ENCODE data around the gene TBC1D9. TPM values are rescaled to one million over a fixed set of nuclear protein-coding genes. Genes with fewer than 3 reads are reported as not detected.

TBC1D9 gene
- total RNA-seq, 1 donor from 2014 or later = 34.1 TPM

GRCh38 chr4:140690093-140690492 lies 66.1 kb downstream of the TBC1D9 start:
- Mint-ChIP-seq H3K27ac (no peak overlapping the region), H3K4me1 (ENCODE audit: unreplicated experiment) (peaks cover 25% of the 10 kb centered on the region), H3K9me3 (no peaks in the 10 kb centered on the region), H3K36me3 (peaks cover 14% of the 10 kb centered on the region), H3K4me3 (no peak overlapping the region), H3K27me3 (no peaks in the 10 kb centered on the region)
- TF ChIP-seq CTCF (conservative IDR thresholded peaks at IDR 0.05) = no peak
- no peak for DNase-seq (ENCODE audit: extremely low spot score, unreplicated experiment)

GRCh38 chr4:140689623-140690022 lies 66.6 kb downstream of the TBC1D9 start:
- H3K36me3 Mint-ChIP-seq = peaks cover 18% of the 10 kb centered on the region
- no peak for DNase-seq (ENCODE audit: extremely low spot score, unreplicated experiment)
- H3K27me3 Mint-ChIP-seq = no peaks in the 10 kb centered on the region
- TF ChIP-seq CTCF (conservative IDR thresholded peaks at IDR 0.05) = no peak
- no peak overlapping the region for H3K4me3 Mint-ChIP-seq
- no peak overlapping the region for H3K27ac Mint-ChIP-seq
- peaks cover 25% of the 10 kb centered on the region for H3K4me1 Mint-ChIP-seq (ENCODE audit: unreplicated experiment)
- H3K9me3 Mint-ChIP-seq = no peaks in the 10 kb centered on the region

- DNase-seq (ENCODE audit: extremely low spot score, unreplicated experiment) = no peak
- H3K4me1 Mint-ChIP-seq (ENCODE audit: unreplicated experiment) = peaks cover 25% of the 10 kb centered on the region
- H3K36me3 Mint-ChIP-seq = peaks cover 18% of the 10 kb centered on the region
- no peak overlapping the region for H3K27ac Mint-ChIP-seq
- no peaks in the 10 kb centered on the region for H3K27me3 Mint-ChIP-seq
- no peak overlapping the region for H3K4me3 Mint-ChIP-seq
- no peaks in the 10 kb centered on the region for H3K9me3 Mint-ChIP-seq
- no peak for TF ChIP-seq CTCF (conservative IDR thresholded peaks at IDR 0.05)
Observed at GRCh38 chr4:140688711-140689598, 67.2 kb downstream of the TBC1D9 start.

- TF ChIP-seq CTCF (conservative IDR thresholded peaks at IDR 0.05) = no peak
- DNase-seq (ENCODE audit: extremely low spot score, unreplicated experiment) = no peak
- H3K36me3 Mint-ChIP-seq = peaks cover 25% of the 10 kb centered on the region
- peaks cover 20% of the 10 kb centered on the region for H3K4me1 Mint-ChIP-seq (ENCODE audit: unreplicated experiment)
- no peaks in the 10 kb centered on the region for H3K27me3 Mint-ChIP-seq
- no peaks in the 10 kb centered on the region for H3K9me3 Mint-ChIP-seq
- H3K4me3 Mint-ChIP-seq = no peak overlapping the region
- no peak overlapping the region for H3K27ac Mint-ChIP-seq
Observed at GRCh38 chr4:140686796-140687195, 69.4 kb downstream of the TBC1D9 start.

- H3K36me3 Mint-ChIP-seq = peaks cover 41% of the 10 kb centered on the region
- no peak for DNase-seq (ENCODE audit: extremely low spot score, unreplicated experiment)
- H3K27ac Mint-ChIP-seq = no peak overlapping the region
- H3K27me3 Mint-ChIP-seq = no peaks in the 10 kb centered on the region
- H3K9me3 Mint-ChIP-seq = no peaks in the 10 kb centered on the region
- TF ChIP-seq CTCF (conservative IDR thresholded peaks at IDR 0.05) = no peak
- no peak overlapping the region for H3K4me3 Mint-ChIP-seq
- H3K4me1 Mint-ChIP-seq (ENCODE audit: unreplicated experiment) = peaks cover 8% of the 10 kb centered on the region
Observed at GRCh38 chr4:140684314-140684713, 71.9 kb downstream of the TBC1D9 start.
